ENCODE results near the gene PARM1.

The PARM1 gene

GRCh38 chr4:74962584-74962983, 29.7 kb downstream of the PARM1 start:
- H3K4me1 ChIP-seq (ENCODE audit: low read depth, poor library complexity, severe bottlenecking): peaks cover 17% of the 10 kb centered on the region
- no peaks in the 10 kb centered on the region for H3K79me2 ChIP-seq (ENCODE audit: insufficient read depth, low read depth)

GRCh38 chr4:74964311-74964710, 31.4 kb downstream of the PARM1 start:
- Histone ChIP-seq H3K36me3 (ENCODE audit: insufficient read depth) (no peaks in the 10 kb centered on the region), H4K20me1 (ENCODE audit: insufficient read depth) (no peaks in the 10 kb centered on the region)

More at GRCh38 chr4:74962584-74962983, 29.7 kb downstream of the PARM1 start:
- peak overlapping the region; percentile 5; the same call in 1 of the 2 replicates for H3K4me2 ChIP-seq
- no peaks in the 10 kb centered on the region for H4K20me1 ChIP-seq (ENCODE audit: insufficient read depth)
- H3K27ac ChIP-seq: no peak overlapping the region
- no peak overlapping the region for H3K4me3 ChIP-seq (IDR thresholded peaks at IDR 0.05; ENCODE audit: insufficient read depth, low read depth, low read length)
- no peaks in the 10 kb centered on the region for H3K27me3 ChIP-seq (ENCODE audit: insufficient read depth, low read depth)
- no peak for TF ChIP-seq CTCF (conservative IDR thresholded peaks at IDR 0.05; ENCODE audit: low read depth, low read length)
- H3K36me3 ChIP-seq (ENCODE audit: insufficient read depth): no peaks in the 10 kb centered on the region
- H2AFZ ChIP-seq (ENCODE audit: low read depth): no peak overlapping the region
- no peak overlapping the region for H3K9ac ChIP-seq

GRCh38 chr4:74967324-74967723, 34.4 kb downstream of the PARM1 start:
- no peak for TF ChIP-seq CTCF (conservative IDR thresholded peaks at IDR 0.05; ENCODE audit: low read depth, low read length)
- H3K79me2 ChIP-seq (ENCODE audit: insufficient read depth, low read depth): no peaks in the 10 kb centered on the region
- H2AFZ ChIP-seq (ENCODE audit: low read depth): no peak overlapping the region
- H4K20me1 ChIP-seq (ENCODE audit: insufficient read depth): no peaks in the 10 kb centered on the region
- H3K27ac ChIP-seq: no peak overlapping the region
- no peak overlapping the region for H3K4me3 ChIP-seq (IDR thresholded peaks at IDR 0.05; ENCODE audit: insufficient read depth, low read depth, low read length)
- H3K36me3 ChIP-seq (ENCODE audit: insufficient read depth): no peaks in the 10 kb centered on the region
- no peak overlapping the region for H3K9ac ChIP-seq
- peaks cover 26% of the 10 kb centered on the region for H3K4me1 ChIP-seq (ENCODE audit: low read depth, poor library complexity, severe bottlenecking)
- no peak overlapping the region for H3K4me2 ChIP-seq
- H3K27me3 ChIP-seq (ENCODE audit: insufficient read depth, low read depth): no peaks in the 10 kb centered on the region

More at GRCh38 chr4:74964311-74964710, 31.4 kb downstream of the PARM1 start:
- Histone ChIP-seq H3K9ac (no peak overlapping the region), H3K4me3 (IDR thresholded peaks at IDR 0.05; ENCODE audit: insufficient read depth, low read depth, low read length) (no peak overlapping the region), H3K27me3 (ENCODE audit: insufficient read depth, low read depth) (no peaks in the 10 kb centered on the region), H3K4me2 (no peak overlapping the region), H3K79me2 (ENCODE audit: insufficient read depth, low read depth) (no peaks in the 10 kb centered on the region), H2AFZ (ENCODE audit: low read depth) (no peak overlapping the region), H3K27ac (no peak overlapping the region), H3K4me1 (ENCODE audit: low read depth, poor library complexity, severe bottlenecking) (peaks cover 34% of the 10 kb centered on the region)
- TF ChIP-seq CTCF (conservative IDR thresholded peaks at IDR 0.05; ENCODE audit: low read depth, low read length): no peak

GRCh38 chr4:74968456-74969164, 35.7 kb downstream of the PARM1 start:
- Histone ChIP-seq H3K79me2 (ENCODE audit: insufficient read depth, low read depth) (no peaks in the 10 kb centered on the region), H3K4me2 (no peak overlapping the region; the same call in none of the 2 replicates), H3K27me3 (ENCODE audit: insufficient read depth, low read depth) (no peaks in the 10 kb centered on the region), H4K20me1 (ENCODE audit: insufficient read depth) (no peaks in the 10 kb centered on the region), H3K9ac (no peak overlapping the region), H3K4me1 (ENCODE audit: low read depth, poor library complexity, severe bottlenecking) (peaks cover 22% of the 10 kb centered on the region), H3K4me3 (IDR thresholded peaks at IDR 0.05; ENCODE audit: insufficient read depth, low read depth, low read length) (no peak overlapping the region), H3K27ac (no peak overlapping the region), H2AFZ (ENCODE audit: low read depth) (no peak overlapping the region), H3K36me3 (ENCODE audit: insufficient read depth) (no peaks in the 10 kb centered on the region)
- no peak for TF ChIP-seq CTCF (conservative IDR thresholded peaks at IDR 0.05; ENCODE audit: low read depth, low read length)

Measured in KMS-11 (cell line).